Parathyroid adenoma (tissue), 2 donors: Measurements from ENCODE around the gene CENPN.

Source experiments
- H2AFZ ChIP-seq: fragments of 300-600 bp; sonication (generic); one replicate; pipeline ENCODE4 v1.7.0; 2017; ENCODE audit warnings: antibody characterized with exemption, mild to moderate bottlenecking
- H3K27ac ChIP-seq: fragments of 300-600 bp; sonication (generic); one replicate; pipeline ENCODE4 v1.7.0; 2017
- H3K27me3 ChIP-seq: fragments of 300-600 bp; sonication (generic); one replicate; pipeline ENCODE4 v1.7.0; 2017; ENCODE audit warnings: low read length; ENCODE audit not compliant: control insufficient read depth, insufficient read depth
- H3K36me3 ChIP-seq: fragments of 300-600 bp; sonication (generic); one replicate; pipeline ENCODE4 v1.7.0; 2017; ENCODE audit warnings: low read length; ENCODE audit not compliant: control insufficient read depth, insufficient read depth
- H3K4me1 ChIP-seq: fragments of 300-600 bp; sonication (generic); one replicate; pipeline ENCODE4 v1.7.0; 2017; ENCODE audit warnings: control low read depth
- H3K4me2 ChIP-seq: fragments of 300-600 bp; sonication (generic); one replicate; pipeline ENCODE4 v1.7.0; 2017; ENCODE audit warnings: low read length
- H3K4me3 ChIP-seq: fragments of 300-600 bp; sonication (generic); one replicate; pipeline ENCODE4 v1.7.0; 2017; ENCODE audit warnings: low read depth, low read length
- H3K79me2 ChIP-seq: fragments of 300-600 bp; sonication (generic); one replicate; pipeline ENCODE4 v1.7.0; 2017; ENCODE audit warnings: control low read depth
- H3K9ac ChIP-seq: fragments of 300-600 bp; sonication (generic); one replicate; pipeline ENCODE4 v1.7.0; 2017; ENCODE audit warnings: mild to moderate bottlenecking
- H3K9me3 ChIP-seq: fragments of 300-600 bp; sonication (generic); one replicate; pipeline ENCODE4 v1.7.0; 2017; ENCODE audit warnings: low read length; ENCODE audit not compliant: control insufficient read depth
- CTCF ChIP-seq: fragments of 300-600 bp; sonication (generic); IDR thresholded peaks from one replicate; pipeline ENCODE4 v1.7.0; 2017; ENCODE audit warnings: antibody characterized with exemption, mild to moderate bottlenecking
- donor health status: primary hyperparathyroidism.

CENPN gene

GRCh38 chr16:81069063-81069462 lies 62.0 kb downstream of the CENPN start:
- Histone ChIP-seq H3K27ac (no peak overlapping the region), H3K79me2 (no peaks in the 10 kb centered on the region), H3K4me3 (no peak overlapping the region), H3K9ac (no peak overlapping the region), H3K9me3 (no peaks in the 10 kb centered on the region), H3K4me1 (peaks cover 4% of the 10 kb centered on the region), H3K36me3 (no peaks in the 10 kb centered on the region), H3K27me3 (no peaks in the 10 kb centered on the region), H3K4me2 (no peak overlapping the region), H2AFZ (no peak overlapping the region)
- no peak for TF ChIP-seq CTCF

- Histone ChIP-seq H3K36me3 (no peaks in the 10 kb centered on the region), H3K9ac (no peak overlapping the region), H3K4me1 (peaks cover 4% of the 10 kb centered on the region), H3K27me3 (no peaks in the 10 kb centered on the region), H3K79me2 (no peaks in the 10 kb centered on the region), H2AFZ (no peak overlapping the region), H3K4me3 (no peak overlapping the region), H3K4me2 (no peak overlapping the region), H3K9me3 (no peaks in the 10 kb centered on the region), H3K27ac (no peak overlapping the region)
- no peak for TF ChIP-seq CTCF
These were observed 64.0 kb downstream of the CENPN start for GRCh38 chr16:81070979-81071378.

GRCh38 chr16:81071805-81072204 lies 64.8 kb downstream of the CENPN start:
- H3K9ac ChIP-seq = no peak overlapping the region
- no peaks in the 10 kb centered on the region for H3K79me2 ChIP-seq
- H3K36me3 ChIP-seq = no peaks in the 10 kb centered on the region
- TF ChIP-seq CTCF = no peak
- H3K4me2 ChIP-seq = no peak overlapping the region
- no peak overlapping the region for H2AFZ ChIP-seq
- H3K4me3 ChIP-seq = no peak overlapping the region
- H3K27ac ChIP-seq = no peak overlapping the region
- no peaks in the 10 kb centered on the region for H3K27me3 ChIP-seq
- no peaks in the 10 kb centered on the region for H3K9me3 ChIP-seq
- H3K4me1 ChIP-seq = peaks cover 4% of the 10 kb centered on the region

- Histone ChIP-seq H3K4me1 (peaks cover 4% of the 10 kb centered on the region), H3K4me2 (no peak overlapping the region), H3K27me3 (no peaks in the 10 kb centered on the region), H3K79me2 (no peaks in the 10 kb centered on the region), H3K36me3 (no peaks in the 10 kb centered on the region), H3K4me3 (no peak overlapping the region), H2AFZ (peak overlapping the region; percentile 18), H3K9ac (no peak overlapping the region), H3K27ac (no peak overlapping the region), H3K9me3 (no peaks in the 10 kb centered on the region)
- no peak for TF ChIP-seq CTCF
These were observed 66.7 kb downstream of the CENPN start for GRCh38 chr16:81073560-81074330.

GRCh38 chr16:81076566-81077075 lies 69.6 kb downstream of the CENPN start:
- H3K27me3 ChIP-seq = no peaks in the 10 kb centered on the region
- no peak for TF ChIP-seq CTCF
- peak overlapping the region; percentile 96 for H3K4me2 ChIP-seq
- H3K4me1 ChIP-seq = peaks cover 4% of the 10 kb centered on the region
- peak overlapping the region; percentile 98 for H2AFZ ChIP-seq
- H3K9ac ChIP-seq = peak overlapping the region; percentile 73
- H3K36me3 ChIP-seq = no peaks in the 10 kb centered on the region
- peak overlapping the region; percentile 89 for H3K27ac ChIP-seq
- no peaks in the 10 kb centered on the region for H3K79me2 ChIP-seq
- H3K9me3 ChIP-seq = no peaks in the 10 kb centered on the region
- H3K4me3 ChIP-seq = peak overlapping the region; percentile 78
